SK-N-MC (cell line): Measurements from ENCODE around the gene CENPA.
"Not testable (repeated sequence)": the region's sequence is repeated elsewhere in the genome, so short reads cannot be mapped to it uniquely, and the experiment has no call there.

Experiments used
- DNase-seq: peaks from one replicate; pipeline ENCODE4 v3.0.0-alpha.2; 2011; ENCODE audit warnings: low read depth, low spot score
- H3K27ac ChIP-seq: fragments of 200-600 bp; sonication (generic); 2 replicates; pipeline ENCODE4 v1.5.1; 2016; ENCODE audit warnings: mixed run types
- H3K36me3 ChIP-seq: fragments of 200-600 bp; sonication (generic); 2 replicates; pipeline ENCODE4 v1.6.1; 2017; ENCODE audit warnings: antibody characterized with exemption, low read length, mixed read lengths; ENCODE audit not compliant: insufficient read depth
- H3K4me3 ChIP-seq: fragments of 200-600 bp; sonication (generic); 2 replicates; pipeline ENCODE4 v1.5.1; 2016
- H3K9ac ChIP-seq: fragments of 200-600 bp; sonication (generic); 2 replicates; pipeline ENCODE4 v1.8.0; 2017; ENCODE audit warnings: mixed run types, mixed read lengths; ENCODE audit not compliant: insufficient read length
- H3K9me3 ChIP-seq: fragments of 200-600 bp; sonication (generic); 2 replicates; pipeline ENCODE4 v1.6.1; 2017; ENCODE audit warnings: low read depth, mild to moderate bottlenecking, antibody characterized with exemption, low read length, moderate library complexity, mixed read lengths
- EZH2 ChIP-seq: fragments of 200-600 bp; sonication (generic); IDR thresholded peaks from one replicate; pipeline ENCODE4 v1.6.1; 2017; ENCODE audit warnings: antibody characterized with exemption
- FOXP2 ChIP-seq: optimal IDR thresholded peaks from 2 replicates; pipeline ENCODE3; 2011; ENCODE audit warnings: mild to moderate bottlenecking, moderate library complexity; ENCODE audit not compliant: insufficient read depth; ENCODE audit errors: extremely low read length, control extremely low read depth
- POLR2AphosphoS5 ChIP-seq: IDR thresholded peaks from 2 replicates; pipeline ENCODE4 v1.6.1; 2012; ENCODE audit warnings: mild to moderate bottlenecking, low read depth, low read length, borderline replicate concordance

CENPA gene

GRCh38 chr2:26756337-26756736, 29.5 kb upstream of the CENPA start:
- TF ChIP-seq FOXP2 = no peak
- TF ChIP-seq EZH2 = no peak
- no peak for TF ChIP-seq POLR2AphosphoS5
- Histone ChIP-seq H3K9me3 (no peaks in the 10 kb centered on the region), H3K27ac (no peak overlapping the region), H3K36me3 (no peaks in the 10 kb centered on the region), H3K9ac (no peak overlapping the region), H3K4me3 (no peak overlapping the region)
- DNase-seq = no peak

- Histone ChIP-seq H3K9me3 (no peaks in the 10 kb centered on the region), H3K27ac (no peak overlapping the region), H3K9ac (no peak overlapping the region), H3K4me3 (no peak overlapping the region), H3K36me3 (no peaks in the 10 kb centered on the region)
- no peak for TF ChIP-seq FOXP2
- TF ChIP-seq EZH2 = no peak
- no peak for TF ChIP-seq POLR2AphosphoS5
- DNase-seq = no peak
These were observed 27.7 kb upstream of the CENPA start for GRCh38 chr2:26757873-26758789.

GRCh38 chr2:26758790-26759321, 27.0 kb upstream of the CENPA start:
- no peak overlapping the region for H3K27ac ChIP-seq
- no peak for DNase-seq

DNA sequence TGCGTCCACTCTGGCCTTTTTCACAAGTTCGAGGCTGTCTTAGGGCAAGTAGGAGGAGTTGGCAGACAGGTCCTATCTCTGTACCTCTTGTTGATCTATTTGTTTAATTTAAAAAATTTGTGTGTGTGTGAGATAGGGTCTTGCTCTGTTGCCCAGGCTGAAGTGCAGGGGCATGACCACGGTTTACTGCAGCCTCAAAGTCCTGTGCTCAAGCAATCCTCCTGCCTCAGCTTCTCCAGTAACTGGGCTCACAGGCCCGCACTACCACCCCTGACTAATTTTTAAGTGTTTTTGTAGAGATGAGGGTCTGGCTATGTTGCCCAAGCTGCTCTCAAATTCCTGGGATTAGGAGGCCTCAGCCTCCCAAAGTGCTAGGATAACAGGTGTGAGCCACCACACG, 26.0 kb upstream of the CENPA start:
- no peak for DNase-seq
- no peaks in the 10 kb centered on the region for H3K36me3 ChIP-seq
- H3K27ac ChIP-seq = no peak overlapping the region
- H3K4me3 ChIP-seq = no peak overlapping the region
- H3K9me3 ChIP-seq = no peaks in the 10 kb centered on the region
- no peak overlapping the region for H3K9ac ChIP-seq
- TF ChIP-seq EZH2 (no peak), FOXP2 (no peak), POLR2AphosphoS5 (no peak)

More at GRCh38 chr2:26758790-26759321, 27.0 kb upstream of the CENPA start:
- Histone ChIP-seq H3K36me3 (no peaks in the 10 kb centered on the region), H3K9me3 (no peaks in the 10 kb centered on the region), H3K9ac (no peak overlapping the region), H3K4me3 (no peak overlapping the region)
- TF ChIP-seq POLR2AphosphoS5 (no peak), EZH2 (no peak), FOXP2 (no peak)

DNA sequence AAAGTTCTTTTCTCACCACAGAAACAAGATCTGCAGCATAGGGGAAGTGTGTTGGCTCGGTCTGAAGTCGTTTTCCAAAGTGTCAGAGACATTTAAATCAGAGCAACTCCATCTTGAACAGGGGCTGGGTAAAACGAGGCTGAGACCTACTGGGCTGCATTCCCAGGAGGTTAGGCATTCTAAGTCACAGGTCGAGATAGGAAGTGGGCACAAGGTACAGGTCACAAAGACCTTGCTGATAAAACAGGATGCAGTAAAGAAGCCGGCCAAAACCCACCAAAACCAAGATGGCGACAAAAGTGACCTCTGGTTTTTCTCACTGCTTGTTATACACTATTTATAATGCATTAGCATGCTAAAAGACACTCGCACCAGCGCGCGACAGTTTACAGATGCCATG, 24.9 kb upstream of the CENPA start:
- H3K4me3 ChIP-seq, H3K9me3 ChIP-seq, H3K27ac ChIP-seq, H3K36me3 ChIP-seq, DNase-seq, H3K9ac ChIP-seq: not testable (repeated sequence)

DNA sequence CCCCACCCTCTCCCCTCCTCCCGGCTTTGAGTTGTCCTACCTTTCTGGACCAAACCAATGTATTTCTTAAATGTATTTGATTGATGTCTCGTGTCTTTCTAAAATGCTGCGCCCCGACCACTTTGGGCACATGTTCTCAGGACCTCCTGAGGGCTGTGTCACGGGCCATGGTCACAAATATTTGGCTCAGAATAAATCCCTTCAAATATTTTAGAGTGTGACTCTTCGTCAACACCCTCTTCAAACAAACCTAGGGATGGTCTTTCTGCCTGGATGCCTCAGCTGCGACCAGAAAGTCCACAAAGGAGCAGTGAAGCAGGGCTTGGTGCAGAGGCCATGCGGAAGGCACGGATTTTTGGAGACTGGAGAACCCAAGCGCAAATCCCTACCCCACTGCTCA, 22.8 kb upstream of the CENPA start:
- Histone ChIP-seq H3K4me3 (no peak overlapping the region; the same call in 1 of the 2 replicates), H3K36me3 (no peaks in the 10 kb centered on the region), H3K9ac (no peak overlapping the region), H3K27ac (no peak overlapping the region), H3K9me3 (no peaks in the 10 kb centered on the region)
- no peak for TF ChIP-seq EZH2
- TF ChIP-seq FOXP2 = no peak
- TF ChIP-seq POLR2AphosphoS5 = no peak
- DNase-seq = no peak

GRCh38 chr2:26764078-26764887, 21.6 kb upstream of the CENPA start, which contains the start of gene SLC35F6:
Gene SLC35F6, plus strand, starts transcription at chr2:26764284. Its CDS starts 66 bp downstream, at chr2:26764350.
- peak; percentile 72 for TF ChIP-seq POLR2AphosphoS5
- no peak for TF ChIP-seq EZH2
- Histone ChIP-seq H3K9me3 (no peaks in the 10 kb centered on the region), H3K36me3 (no peaks in the 10 kb centered on the region), H3K9ac (peak within 1 kb of the TSS; percentile 95), H3K27ac (no peak within 1 kb of the TSS), H3K4me3 (peak within 1 kb of the TSS; percentile 88)
- no peak for DNase-seq

GRCh38 chr2:26764906-26765305, 20.9 kb upstream of the CENPA start:
- H3K9me3 ChIP-seq = no peaks in the 10 kb centered on the region
- H3K27ac ChIP-seq = no peak overlapping the region
- H3K4me3 ChIP-seq = peak overlapping the region; percentile 88
- DNase-seq = no peak
- peak overlapping the region; percentile 95 for H3K9ac ChIP-seq
- H3K36me3 ChIP-seq = no peaks in the 10 kb centered on the region
- TF ChIP-seq EZH2 = no peak
- no peak for TF ChIP-seq POLR2AphosphoS5
- TF ChIP-seq FOXP2 = no peak
